Hematopoietic multipotent progenitor cell treated with erythropoietin and hydrocortisone succinate and interleukin-3 and kit ligand, for 4 days (in vitro differentiated cells): ENCODE data around the gene POR.
"Not testable (repeated sequence)": the region's sequence is repeated elsewhere in the genome, so short reads cannot be mapped to it uniquely, and the experiment has no call there.

Source experiments
- DNase-seq: peaks from one replicate; pipeline ENCODE4 v3.0.0-alpha.2; 2015

The POR gene

GRCh38 chr7:75887669-75888369, 27.1 kb upstream of the POR start:
- no peak for DNase-seq

- no peak for DNase-seq
Measured at GRCh38 chr7:75888464-75889222, 26.3 kb upstream of the POR start.

GRCh38 chr7:75889223-75889825, 25.6 kb upstream of the POR start:
- no peak for DNase-seq

GRCh38 chr7:75889826-75890225, 25.1 kb upstream of the POR start:
- DNase-seq, result no peak

GRCh38 chr7:75891237-75891636, 23.7 kb upstream of the POR start:
- DNase-seq, result not testable (repeated sequence)

- no peak for DNase-seq
Measured at GRCh38 chr7:75891815-75892411, 23.0 kb upstream of the POR start.

GRCh38 chr7:75892634-75893272, 22.2 kb upstream of the POR start:
- no peak for DNase-seq

GRCh38 chr7:75896803-75897327, 18.1 kb upstream of the POR start:
- DNase-seq, result no peak

GRCh38 chr7:75900617-75901315, 14.2 kb upstream of the POR start:
- DNase-seq, result no peak

GRCh38 chr7:75905785-75906604, 9.0 kb upstream of the POR start:
- DNase-seq, result peak; percentile 73

GRCh38 chr7:75906991-75907667, 7.8 kb upstream of the POR start:
- DNase-seq, result no peak

GRCh38 chr7:75907668-75908039, 7.3 kb upstream of the POR start:
- DNase-seq, result not testable (repeated sequence)

GRCh38 chr7:75909521-75910132, 5.3 kb upstream of the POR start:
- no peak for DNase-seq

- not testable (repeated sequence) for DNase-seq
Measured at GRCh38 chr7:75911186-75911585, 3.8 kb upstream of the POR start.

GRCh38 chr7:75913437-75913836, 1.5 kb upstream of the POR start:
- no peak for DNase-seq

GRCh38 chr7:75914169-75914654, 743 bp upstream of the POR start:
- DNase-seq, result no peak

- peak; percentile 54 for DNase-seq
Measured at GRCh38 chr7:75915416-75916156, 631 bp downstream of the POR start.

- DNase-seq, result no peak
Measured at GRCh38 chr7:75916259-75916658, 1.3 kb downstream of the POR start.
